Measurements from ENCODE around the gene TENM4. TPM values are rescaled to one million over a fixed set of nuclear protein-coding genes. Genes with fewer than 3 reads are reported as not detected.

TENM4 gene
- total RNA-seq, 2 donors from 2014 or later = 2.6 to 6.8 TPM

DNA sequence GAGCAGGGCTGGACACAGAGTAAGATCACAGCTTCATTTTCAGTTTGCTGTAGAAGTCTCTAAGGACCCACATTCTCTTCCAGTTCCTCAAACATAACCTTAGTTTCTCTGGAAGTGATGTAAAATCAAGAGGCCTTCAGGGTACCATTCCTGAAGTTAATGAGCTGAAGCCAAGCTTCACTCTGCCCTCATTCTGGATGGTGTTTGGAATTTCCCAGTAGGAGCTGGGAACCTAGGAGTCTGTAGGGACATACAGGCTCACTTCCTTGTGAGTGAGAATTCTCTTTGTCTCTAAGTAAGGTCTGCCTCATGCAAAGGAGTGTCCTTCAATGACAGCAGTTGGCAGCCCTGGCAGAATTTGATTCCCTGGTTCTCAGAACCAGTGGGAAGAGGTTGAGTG, 723.8 kb downstream of the TENM4 start:
- H3K4me3 ChIP-seq = no peak overlapping the region
- H3K27me3 ChIP-seq (replicated peaks; ENCODE audit: insufficient read depth) = no peaks in the 10 kb centered on the region
- H3K27ac ChIP-seq = no peak overlapping the region
- H3K36me3 ChIP-seq = no peaks in the 10 kb centered on the region
- intact Hi-C loops (cut with DNase I) = no loop called here
- no peaks in the 10 kb centered on the region for H3K9me3 ChIP-seq
- no peak for TF ChIP-seq POLR2AphosphoS5 (IDR thresholded peaks at IDR 0.05)
- TF ChIP-seq, protein P1, sequence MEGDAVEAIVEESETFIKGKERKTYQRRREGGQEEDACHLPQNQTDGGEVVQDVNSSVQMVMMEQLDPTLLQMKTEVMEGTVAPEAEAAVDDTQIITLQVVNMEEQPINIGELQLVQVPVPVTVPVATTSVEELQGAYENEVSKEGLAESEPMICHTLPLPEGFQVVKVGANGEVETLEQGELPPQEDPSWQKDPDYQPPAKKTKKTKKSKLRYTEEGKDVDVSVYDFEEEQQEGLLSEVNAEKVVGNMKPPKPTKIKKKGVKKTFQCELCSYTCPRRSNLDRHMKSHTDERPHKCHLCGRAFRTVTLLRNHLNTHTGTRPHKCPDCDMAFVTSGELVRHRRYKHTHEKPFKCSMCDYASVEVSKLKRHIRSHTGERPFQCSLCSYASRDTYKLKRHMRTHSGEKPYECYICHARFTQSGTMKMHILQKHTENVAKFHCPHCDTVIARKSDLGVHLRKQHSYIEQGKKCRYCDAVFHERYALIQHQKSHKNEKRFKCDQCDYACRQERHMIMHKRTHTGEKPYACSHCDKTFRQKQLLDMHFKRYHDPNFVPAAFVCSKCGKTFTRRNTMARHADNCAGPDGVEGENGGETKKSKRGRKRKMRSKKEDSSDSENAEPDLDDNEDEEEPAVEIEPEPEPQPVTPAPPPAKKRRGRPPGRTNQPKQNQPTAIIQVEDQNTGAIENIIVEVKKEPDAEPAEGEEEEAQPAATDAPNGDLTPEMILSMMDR (IDR thresholded peaks at IDR 0.05) = no peak
- H3K4me1 ChIP-seq (replicated peaks) = no peaks in the 10 kb centered on the region
- DNase-seq (ENCODE audit: low spot score) = no peak

DNA sequence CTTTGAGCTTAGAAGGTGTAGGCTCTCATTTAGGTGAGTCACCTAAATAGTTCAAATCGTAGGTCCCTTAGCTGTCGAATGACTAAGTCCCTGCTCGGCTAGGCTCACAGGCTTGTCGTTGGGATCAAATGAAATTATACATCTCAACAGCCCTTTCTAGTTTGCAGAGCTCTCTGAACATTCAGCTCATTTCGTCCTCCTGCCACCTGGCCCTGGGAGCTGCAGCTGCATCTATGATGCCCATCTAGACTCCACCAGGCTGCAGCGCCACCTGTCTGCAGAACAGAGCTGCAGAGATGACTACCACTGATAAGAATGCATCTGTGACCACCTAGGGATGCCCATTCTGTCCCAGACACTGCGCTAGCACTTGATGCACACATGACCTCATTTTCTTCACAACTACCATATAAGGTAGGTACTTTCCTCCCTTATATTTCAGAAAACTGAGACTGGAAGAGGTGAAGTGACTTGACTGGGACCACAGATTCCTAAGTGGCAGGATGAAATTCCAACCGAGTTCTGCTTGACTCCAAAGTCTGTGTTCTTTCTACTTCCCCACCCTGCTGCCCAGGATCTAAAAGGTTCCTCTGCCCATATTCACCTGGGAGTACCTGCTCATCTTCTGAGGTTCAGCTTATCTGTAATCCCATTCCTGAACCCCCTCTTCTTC, 725.1 kb downstream of the TENM4 start:
- Histone ChIP-seq H3K27ac (no peak overlapping the region), H3K9me3 (no peaks in the 10 kb centered on the region), H3K4me3 (no peak overlapping the region), H3K4me1 (replicated peaks) (no peaks in the 10 kb centered on the region), H3K27me3 (replicated peaks; ENCODE audit: insufficient read depth) (no peaks in the 10 kb centered on the region), H3K36me3 (no peaks in the 10 kb centered on the region)
- WGBS = 58% methylated on average over 8 of the region's 8 CpGs
- peak; percentile 39 for DNase-seq (ENCODE audit: low spot score)
- TF ChIP-seq POLR2A (IDR thresholded peaks at IDR 0.05) (no peak), POLR2AphosphoS5 (IDR thresholded peaks at IDR 0.05) (no peak)
- TF ChIP-seq, protein P1 (IDR thresholded peaks at IDR 0.05) = peak; percentile 16 to 58 (median 52)
- intact Hi-C loops (cut with DNase I) = no loop called here

DNA sequence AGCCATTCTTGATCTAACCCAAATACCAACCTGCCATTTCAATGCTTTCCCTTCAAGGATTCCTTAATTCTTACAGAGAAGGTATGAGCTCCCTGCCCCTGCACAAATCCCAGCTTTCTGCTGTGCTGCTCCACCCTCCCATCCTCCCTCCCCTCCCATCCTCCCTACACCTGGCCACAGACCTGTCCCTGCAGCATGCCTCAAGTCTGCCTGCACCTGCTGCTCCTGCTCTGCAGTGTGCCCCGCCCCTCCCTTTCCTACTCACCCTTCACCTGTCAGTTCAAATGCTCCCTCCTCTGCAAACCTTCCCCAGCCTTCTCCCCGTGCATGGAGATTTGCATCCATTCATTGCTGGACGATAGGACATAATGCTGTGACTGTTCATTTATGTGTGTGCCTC, 726.3 kb downstream of the TENM4 start:
- Histone ChIP-seq H3K36me3 (no peaks in the 10 kb centered on the region), H3K9me3 (no peaks in the 10 kb centered on the region), H3K4me3 (no peak overlapping the region), H3K27ac (no peak overlapping the region), H3K4me1 (replicated peaks) (no peaks in the 10 kb centered on the region), H3K27me3 (replicated peaks; ENCODE audit: insufficient read depth) (no peaks in the 10 kb centered on the region)
- TF ChIP-seq POLR2A (IDR thresholded peaks at IDR 0.05) = no peak
- TF ChIP-seq, protein P1 (IDR thresholded peaks at IDR 0.05) = no peak
- no peak for TF ChIP-seq POLR2AphosphoS5 (IDR thresholded peaks at IDR 0.05)
- WGBS = 73% methylated on average over 3 of the region's 3 CpGs
- no peak for DNase-seq (ENCODE audit: low spot score)
- intact Hi-C loops (cut with DNase I) = no loop called here

DNA sequence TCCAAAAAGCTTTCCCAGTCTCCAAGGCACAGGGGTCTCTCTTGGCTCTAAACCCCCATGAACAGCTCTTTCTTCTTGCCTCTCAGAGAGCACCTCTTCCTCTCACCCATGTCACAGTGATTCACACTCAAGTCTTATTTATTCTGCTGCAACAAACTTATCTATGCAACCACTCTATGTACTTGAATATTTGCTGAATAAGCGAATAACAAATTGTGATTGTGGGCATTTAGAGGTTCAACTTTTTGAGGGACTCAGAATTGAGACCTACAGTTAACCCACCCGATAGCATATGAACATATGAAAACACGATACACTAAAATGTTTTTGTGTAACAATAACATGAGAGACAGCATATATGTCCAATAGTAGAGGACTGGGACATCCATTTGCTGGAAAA, 729.1 kb downstream of the TENM4 start:
- WGBS = 96% methylated on average over 3 of the region's 3 CpGs
- Histone ChIP-seq H3K36me3 (no peaks in the 10 kb centered on the region), H3K4me1 (replicated peaks) (no peaks in the 10 kb centered on the region), H3K27ac (no peak overlapping the region), H3K27me3 (replicated peaks; ENCODE audit: insufficient read depth) (no peaks in the 10 kb centered on the region), H3K4me3 (no peak overlapping the region), H3K9me3 (no peaks in the 10 kb centered on the region)
- intact Hi-C loops (cut with DNase I) = no loop called here
- DNase-seq (ENCODE audit: low spot score) = no peak
- no peak for TF ChIP-seq POLR2A (IDR thresholded peaks at IDR 0.05)
- TF ChIP-seq POLR2AphosphoS5 (IDR thresholded peaks at IDR 0.05) = no peak
- TF ChIP-seq, protein P1 (IDR thresholded peaks at IDR 0.05) = no peak

DNA sequence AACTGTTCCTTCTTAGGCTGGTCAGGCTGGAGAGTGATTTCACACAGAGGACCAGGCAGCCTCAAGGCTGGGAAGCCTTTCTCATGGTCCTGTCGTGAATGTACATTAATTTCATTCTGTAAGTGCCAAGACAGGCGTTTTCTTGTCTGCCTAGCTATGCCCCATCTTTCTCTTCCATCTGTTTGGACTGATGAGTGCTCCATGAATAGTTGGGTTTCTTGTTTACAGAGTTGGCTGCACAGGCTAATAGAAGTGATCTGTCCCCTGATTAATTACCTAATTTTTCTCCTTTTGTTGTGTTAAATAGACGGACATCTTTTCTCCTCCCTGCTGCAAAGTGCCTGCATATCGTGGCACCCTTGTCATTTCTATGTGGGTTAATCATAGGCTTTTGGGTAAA, 730.4 kb downstream of the TENM4 start:
- TF ChIP-seq, protein P1 (IDR thresholded peaks at IDR 0.05) = no peak
- TF ChIP-seq POLR2A (IDR thresholded peaks at IDR 0.05) = no peak
- no peak for TF ChIP-seq POLR2AphosphoS5 (IDR thresholded peaks at IDR 0.05)
- intact Hi-C loops (cut with DNase I) = no loop called here
- Histone ChIP-seq H3K36me3 (no peaks in the 10 kb centered on the region), H3K27me3 (replicated peaks; ENCODE audit: insufficient read depth) (no peaks in the 10 kb centered on the region), H3K9me3 (no peaks in the 10 kb centered on the region), H3K4me3 (no peak overlapping the region), H3K4me1 (replicated peaks) (no peaks in the 10 kb centered on the region), H3K27ac (no peak overlapping the region)
- DNase-seq (ENCODE audit: low spot score) = no peak
- 82% methylated on average over 4 of the region's 4 CpGs for WGBS
